Measurements from ENCODE around the gene HPCA.

HPCA gene

DNA sequence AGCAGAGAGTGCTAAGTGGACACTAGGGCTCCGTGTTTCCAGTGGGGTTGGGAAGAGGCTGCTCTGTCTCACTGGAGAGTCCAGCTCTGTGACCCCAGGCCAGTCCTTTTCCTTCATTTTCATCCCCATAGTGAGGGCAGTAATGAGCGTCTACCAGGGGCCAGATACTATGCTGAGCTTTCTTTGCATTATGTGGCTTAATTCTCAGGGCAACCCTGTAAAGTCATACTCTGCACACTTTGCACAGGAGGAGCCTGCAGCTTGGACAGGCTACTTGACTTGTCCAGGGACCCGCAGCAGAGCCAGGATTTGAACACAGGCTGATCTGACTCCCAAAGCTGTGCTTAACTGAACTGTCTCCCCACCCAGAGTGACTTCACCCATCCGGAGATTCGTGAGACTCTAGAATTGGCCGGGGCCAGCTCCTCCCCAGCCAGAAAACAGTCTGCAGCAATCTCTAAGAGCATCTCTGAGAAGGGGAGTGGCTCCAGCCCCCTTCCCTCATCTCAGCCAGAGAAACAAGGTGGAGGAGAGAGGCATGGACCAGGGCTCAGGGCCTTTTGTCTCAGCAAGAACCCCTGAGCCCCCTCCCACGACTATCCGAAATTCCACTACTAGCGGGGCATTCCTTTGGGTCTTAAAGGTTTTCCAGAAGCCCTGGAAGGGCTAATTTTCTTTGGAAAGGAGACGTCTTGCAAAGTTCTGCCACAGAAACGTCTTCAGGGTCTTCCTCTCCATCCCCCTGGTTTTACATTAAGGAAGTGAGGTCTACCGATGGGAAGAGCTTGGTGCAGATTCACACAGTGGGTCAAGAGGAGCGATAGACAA, 14.7 kb upstream of the HPCA start:
- DNase-seq: no peak

DNA sequence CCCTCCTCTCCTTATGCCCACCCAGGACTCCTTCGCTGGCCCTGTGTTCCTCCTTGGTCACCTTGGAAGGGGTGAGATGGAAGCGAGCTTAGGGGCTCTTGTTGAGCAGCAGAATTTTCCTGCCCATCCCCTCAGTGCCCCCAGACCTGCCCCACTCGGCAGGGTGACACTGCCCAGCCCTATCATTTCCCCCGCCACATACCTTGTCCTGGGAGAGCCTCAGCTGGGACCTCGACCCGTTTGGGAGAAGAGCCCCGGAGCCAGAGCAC, 14.2 kb upstream of the HPCA start:
- DNase-seq: no peak

DNA sequence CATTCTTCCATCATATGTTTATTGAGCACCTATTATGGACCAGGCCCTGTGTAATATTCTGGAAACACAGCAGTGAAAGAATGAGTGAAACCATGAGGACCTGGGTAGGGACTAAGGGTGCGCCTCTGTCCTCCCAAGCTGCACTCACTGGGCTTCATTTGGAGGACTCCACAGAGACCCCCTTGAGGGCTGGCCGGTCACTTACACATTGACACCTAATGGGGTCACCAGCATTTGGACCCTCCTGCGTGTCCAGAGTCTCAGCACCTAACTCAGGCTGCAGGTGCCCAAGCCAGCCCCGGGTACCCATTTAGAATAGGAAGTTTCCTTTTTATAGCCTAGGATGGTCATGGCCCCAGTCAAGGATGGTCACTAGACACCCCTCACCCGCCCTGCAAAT, 12.8 kb upstream of the HPCA start:
- no peak for DNase-seq

DNA sequence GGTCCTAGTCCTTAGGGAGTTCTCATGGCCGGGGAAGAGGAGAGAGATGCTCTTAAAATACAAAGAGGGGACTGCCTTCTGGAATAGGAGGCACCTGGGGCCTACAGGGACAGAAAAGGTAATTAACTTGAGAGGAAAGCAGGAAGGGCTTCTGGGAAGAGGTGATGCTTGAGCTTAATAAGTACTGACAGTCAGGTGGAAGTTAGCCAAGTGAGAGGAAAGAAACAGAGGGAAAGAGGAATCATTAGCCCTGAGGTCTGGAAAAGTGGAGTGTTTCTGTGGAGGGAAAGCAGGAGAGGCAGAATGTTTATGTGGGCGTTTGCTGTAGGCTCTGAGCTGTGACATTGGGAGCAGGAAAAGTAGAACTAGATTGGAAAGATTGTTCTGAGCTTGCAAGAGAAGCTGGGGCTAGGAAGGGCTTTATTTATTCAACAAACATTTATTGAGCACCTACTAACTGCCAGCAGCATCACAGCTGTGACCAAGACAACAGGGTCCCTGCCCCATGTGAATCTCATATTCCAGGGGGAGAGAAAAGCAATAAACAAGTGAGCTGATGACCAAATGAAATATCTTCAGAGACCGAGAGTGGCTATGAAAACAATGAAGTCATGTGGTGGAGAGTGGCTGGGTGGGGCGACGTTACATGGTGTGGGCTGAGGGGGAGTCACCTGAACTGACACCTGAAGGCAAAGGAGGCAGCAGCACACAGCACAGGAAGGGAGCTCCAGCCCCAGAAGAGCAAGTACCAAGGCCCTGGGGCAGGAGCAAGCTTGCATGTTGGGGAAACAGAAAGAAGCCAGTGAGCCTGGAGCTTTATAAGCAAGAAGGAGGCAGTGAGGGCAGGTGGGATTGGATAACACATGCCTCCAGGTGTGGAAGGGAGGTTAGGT, 11.2 kb upstream of the HPCA start:
- no peak for DNase-seq

DNA sequence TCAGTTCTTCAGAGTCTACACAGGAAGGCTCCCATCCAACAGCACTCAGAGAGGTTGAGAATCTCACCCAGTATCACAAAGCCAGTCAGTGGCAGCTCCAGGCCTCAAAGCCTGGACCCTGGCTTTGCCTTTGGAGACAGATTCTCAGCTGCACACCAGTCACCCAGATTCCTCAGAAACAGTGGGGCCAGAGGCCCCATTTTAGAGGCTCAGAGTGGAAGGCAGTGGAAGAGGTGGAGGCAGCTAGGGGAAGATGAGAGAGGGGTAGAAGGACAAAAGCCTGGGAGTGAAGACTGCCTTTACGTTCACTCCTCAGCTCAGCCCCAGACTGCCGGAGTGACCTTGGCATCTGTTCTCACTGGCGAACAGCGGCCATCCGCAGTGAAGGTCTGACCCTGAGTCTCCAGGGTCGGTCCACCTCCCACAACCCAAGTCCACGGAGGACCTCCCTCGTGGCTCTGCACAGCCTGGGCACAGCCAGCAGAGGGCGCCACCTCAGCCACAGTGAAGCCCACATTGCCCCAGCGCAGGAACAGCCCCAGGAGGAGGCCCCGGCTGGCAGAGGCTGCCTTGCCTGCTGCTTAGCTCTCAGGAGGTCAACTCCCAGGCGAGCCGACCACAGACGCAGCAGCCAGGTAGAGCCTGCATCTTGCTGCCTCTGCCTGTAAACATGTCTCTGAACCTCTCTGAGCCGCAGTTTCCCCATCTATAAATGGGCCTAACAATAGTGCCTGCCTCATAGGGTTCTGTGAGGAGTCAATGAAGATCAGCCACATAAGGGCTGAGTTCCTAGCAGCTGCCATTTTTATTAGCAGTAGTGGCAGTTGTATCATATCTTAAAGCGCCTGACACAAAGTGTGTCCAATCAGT, 9.7 kb upstream of the HPCA start:
- DNase-seq: peak; percentile 35 to 48

DNA sequence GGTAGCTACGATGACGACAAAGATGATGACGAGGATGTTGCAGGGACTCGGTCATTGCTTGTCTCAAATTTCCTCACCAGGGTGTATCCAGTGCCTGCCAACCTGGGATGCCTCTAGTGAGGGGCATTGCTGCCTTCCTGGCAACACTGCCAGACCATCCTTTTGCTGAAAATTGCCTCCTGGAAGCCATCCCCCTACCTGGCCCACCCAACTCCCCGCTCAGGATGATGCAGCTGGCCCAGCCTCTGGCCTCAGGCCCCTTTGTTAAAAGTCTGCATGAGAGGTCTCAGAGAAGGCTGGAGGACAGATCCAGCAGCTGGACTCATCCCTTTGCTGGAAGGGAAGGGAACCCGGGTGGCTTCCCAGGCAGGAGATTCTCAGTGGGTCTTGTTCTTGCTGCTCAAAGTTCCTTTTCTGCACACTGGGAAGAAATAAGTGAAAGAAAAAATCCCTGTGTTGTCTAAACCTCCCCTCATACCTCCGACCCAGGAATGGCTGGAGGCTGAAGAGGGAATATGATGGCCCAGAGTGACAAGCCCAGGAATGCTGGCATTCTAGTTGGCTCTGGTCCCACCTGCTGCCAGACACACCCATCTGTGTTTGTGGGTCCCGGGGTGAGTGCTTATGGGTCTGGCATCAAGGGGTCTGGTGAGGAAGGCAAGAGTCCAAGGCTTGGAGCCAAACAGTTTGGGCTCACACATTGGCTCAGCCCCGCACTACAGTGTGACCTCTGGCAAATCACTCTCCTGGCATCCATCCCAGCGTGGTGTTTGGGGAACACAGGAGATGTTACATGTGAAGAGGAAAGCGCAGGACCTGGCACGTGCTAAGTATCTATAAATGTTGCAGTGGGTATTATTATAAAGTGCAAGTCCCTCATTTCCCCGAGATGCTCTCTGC, 8.8 kb upstream of the HPCA start:
- DNase-seq: no peak

DNA sequence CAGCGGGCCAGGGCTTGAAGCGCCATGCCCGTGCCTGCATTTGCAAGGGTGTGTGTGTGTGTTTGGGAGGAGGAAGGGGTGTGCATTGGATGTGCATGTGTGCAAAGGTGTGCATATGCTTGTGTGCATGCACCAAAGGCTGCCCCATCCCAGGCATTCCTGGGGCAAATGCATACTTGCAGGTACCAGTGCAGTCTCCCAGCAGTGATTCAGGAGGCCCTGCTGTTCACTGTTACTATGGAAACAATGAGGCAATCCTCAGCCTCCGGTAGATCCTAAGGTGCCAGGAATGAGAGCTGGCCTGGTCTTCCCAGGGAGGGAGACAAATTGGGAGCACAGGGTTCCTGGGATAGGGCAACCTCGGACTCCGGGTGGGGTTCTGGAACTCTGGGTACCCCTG, 8.1 kb upstream of the HPCA start:
- no peak for DNase-seq

DNA sequence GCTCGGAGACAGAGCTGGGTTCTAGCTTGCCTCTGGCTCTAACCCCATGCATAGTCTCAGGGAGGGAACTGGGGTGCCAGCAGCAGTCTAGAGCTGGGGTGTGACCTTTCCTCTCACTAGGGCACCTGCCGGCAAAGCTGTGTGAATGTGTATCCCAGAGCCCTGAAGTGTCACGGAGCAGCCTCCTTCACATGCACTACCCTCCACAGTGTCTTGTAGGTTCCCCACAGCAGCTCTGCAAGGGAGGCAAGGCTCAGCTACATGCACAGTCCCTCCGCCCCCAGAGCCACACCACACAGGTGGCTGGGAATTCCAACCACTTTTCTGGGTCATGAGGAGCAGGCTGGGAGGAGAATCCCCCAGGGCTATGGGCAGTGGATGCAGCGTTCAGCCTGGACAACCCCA, 7.7 kb upstream of the HPCA start:
- DNase-seq: no peak

DNA sequence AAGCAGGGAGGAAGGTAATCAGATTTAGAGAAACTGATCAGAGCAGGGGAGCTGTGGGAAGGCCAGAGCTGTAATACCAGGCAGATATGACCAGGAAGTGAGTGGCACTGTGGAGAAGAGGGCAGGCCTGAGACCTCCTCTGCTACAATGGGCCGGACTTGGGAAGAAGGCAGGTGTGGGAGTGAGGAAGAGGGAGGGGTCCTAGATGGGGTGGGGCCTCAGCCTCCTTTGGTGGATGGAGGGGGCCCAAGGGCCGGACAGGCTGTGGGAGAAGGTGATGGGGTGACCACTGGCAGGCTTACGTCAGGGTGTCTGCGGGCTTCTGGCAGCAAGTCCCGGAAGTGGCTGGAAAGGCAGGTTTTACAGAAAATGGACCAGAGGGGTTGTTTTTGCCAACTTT, 5.0 kb upstream of the HPCA start:
- DNase-seq: no peak

DNA sequence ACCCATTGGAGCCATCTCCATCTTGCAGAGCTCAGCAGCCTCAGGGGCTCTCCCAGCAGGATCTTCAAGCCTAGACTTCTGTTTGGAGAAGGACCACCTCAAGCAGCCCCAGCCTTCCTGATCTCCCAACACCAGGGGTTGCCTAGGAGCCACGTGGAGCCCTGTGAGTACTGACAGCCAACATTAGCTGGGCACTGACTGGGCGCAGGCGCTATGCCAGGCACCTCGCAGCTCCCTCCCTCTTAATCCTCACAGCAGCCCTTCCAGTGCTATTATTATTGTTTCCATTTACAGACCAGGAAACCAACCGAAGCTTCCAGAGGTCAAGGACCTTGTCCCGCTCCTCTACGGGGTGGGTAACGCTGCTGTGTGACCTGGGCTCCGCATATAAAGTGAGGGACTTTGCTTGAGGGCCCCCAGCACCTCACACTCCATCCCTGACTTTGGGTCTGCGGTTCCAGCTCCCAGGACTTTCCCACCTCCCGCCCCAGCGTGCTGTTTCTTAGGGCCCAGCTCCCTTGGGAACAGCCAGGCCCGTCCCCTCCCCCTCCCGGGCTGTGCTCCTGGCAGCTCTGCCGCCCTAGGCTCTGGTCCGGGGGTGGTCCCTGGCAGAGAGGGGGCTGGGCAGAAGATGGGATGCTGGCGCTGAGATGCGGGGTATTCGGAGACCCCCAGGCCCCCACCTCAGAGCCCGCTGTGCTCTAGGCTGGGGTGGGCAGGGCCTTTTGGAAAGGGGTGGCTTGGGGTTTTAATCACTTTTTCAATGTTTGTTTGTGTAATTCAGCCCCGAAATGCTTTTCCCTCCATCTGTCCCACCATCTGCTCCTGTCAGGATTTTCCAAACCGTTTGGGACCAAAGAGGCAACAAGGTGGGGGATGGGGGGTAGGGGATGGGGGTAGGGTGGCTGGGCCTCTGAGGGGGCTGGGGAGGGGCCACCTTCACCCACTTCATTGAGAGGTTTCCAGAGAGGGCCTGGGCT, 4.1 kb upstream of the HPCA start:
- no peak for DNase-seq

DNA sequence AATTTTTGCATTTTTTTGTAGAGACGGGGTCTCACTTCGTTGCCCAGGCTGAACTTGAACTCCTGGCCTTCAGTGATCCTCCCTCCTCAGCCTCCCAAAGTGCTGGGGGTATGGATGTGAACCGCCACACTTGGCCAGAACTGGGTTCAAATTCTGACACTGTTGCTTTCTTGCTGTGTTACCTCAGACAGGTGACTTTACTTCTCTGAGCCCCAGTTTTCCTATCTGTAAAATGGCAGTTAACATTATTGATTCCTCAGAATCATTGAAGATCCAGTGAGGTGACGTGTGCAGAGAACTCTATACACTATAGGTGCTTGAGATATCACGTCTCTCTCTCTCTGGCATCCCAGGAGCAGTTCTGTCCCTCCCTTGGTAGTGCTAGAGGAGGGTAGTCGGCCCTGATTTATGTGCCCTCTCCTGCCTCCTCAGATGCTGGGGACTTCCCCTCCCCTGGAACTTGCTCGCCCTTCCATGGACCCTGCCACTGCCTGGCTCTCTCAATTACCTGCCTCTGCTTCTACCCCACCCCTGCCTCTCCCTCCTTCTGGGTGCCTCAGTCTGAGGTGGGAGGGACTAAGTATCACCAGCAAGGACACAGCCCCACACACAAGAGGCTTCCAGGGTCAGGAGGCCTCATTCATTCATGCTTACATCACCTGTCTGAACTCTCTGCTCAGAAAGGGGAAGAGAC, 2.8 kb upstream of the HPCA start:
- no peak for DNase-seq

DNA sequence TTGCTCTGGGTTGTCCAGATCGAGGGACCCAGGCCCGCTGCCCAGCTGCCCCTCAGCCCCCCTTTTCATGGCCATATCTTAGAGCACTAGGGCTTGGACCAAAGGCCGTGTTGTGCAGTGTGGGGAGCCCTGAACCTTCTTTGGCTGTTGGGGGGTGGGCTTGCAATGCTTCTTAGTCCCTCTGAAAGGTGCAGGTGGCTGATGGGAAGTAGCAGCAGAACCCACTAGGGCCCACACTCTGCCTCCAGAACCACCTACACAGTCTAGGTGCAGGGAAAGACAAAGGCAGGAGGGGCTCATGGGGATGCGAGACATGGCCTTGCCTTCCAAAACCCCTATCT, 2.3 kb upstream of the HPCA start:
- no peak for DNase-seq

DNA sequence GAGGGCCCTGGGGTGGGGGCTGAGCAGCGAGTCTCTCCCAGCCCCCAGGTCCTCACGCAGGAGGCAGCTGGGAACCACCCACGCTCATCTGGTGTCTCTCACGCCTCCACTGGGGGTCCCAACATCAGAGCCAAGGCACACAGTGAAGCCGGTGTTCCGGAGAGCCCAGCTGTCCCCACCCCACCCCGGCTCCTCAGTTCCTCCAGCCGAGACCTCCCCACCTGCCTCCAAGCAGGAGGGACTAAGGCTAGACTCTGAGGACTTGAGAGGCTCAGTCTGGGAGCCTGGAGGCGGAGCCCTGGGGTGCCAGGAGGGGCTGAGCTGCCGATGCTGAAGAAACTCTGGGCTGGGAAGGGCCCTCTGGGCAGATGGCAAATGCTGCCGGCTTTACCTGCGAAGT, 1.6 kb upstream of the HPCA start:
- no peak for DNase-seq

DNA sequence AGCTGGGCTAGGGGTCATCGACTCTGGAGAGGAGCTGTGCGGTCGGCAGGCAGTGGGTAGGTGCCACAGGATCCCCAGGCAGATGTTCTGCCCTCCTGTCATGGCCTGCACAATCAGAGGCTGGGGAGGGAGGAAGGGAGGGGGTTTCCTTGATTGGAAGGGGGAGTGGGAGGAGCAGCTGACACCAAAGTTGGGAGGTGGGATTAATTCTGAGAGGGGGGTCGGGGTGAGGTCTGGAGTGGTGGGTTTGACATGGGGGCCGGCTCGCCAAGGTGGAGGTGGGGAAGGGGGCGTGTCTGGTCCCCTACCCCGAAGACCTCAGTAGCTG, 651 bp upstream of the HPCA start:
- DNase-seq: no peak

DNA sequence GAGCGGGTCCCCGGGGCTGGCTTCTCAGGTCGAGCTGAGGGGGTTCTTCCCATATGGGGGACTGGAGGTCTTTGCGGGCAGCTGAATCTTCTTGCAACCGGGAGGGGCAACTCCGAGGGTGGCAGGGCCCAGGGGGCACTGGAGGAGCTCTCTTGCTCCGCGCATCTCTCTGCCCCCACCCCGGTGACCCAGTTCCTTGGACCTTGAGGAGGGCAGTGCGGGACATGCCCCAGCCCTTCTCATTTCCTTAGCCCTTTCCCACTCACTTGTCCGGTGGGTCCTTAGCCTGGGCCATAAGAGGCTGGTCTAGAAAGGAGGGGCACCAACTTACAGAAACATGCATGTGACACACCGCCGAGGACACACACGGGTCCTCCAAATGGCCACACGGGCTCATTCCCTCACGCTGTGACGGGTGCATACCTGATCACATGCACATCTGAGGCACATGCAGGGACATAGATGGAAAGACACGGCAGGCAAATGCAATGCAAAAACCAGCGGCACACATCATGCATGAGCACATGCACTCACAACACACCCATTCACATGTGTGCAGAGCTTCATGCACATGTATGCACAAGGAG, 630 bp downstream of the HPCA start:
- DNase-seq: no peak

DNA sequence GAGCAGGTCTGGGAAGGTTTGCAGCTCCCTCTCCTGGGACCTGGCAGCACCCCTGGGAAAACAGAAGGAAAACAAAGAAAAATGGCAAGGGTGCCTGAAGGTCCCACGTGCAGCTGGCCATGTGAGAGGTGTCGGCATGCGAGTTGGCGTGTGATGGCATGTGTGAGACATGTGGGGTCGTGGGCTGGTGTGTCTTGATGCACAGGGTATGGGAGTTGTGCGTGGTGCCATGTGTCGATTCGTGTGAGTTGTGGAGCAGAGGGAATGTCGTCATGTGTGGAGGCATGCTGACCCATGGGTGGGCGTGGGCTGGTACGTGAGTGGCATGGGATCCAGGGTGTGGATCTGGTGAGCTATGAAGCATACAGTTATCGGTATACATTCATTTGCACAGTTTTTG, 1.3 kb downstream of the HPCA start:
- no peak for DNase-seq

DNA sequence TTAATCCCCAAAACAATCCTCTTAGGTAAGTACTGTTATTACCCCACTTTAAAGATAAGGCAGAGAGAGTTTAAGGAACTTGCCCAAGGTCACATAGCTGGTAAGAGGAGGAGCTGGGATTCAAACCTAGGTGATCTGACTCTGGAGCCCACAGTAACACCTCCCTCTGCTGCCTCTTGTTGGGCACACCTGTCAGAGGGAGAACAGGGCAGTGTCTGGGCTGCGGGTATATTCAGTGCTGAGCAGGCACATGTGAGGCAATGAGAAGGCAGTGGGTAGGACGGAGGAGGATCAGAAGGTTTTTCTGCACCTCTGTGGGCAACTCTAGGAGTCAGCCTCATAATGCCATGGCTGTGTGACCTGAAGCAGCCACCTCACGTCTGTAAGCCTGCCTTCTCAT, 1.8 kb downstream of the HPCA start:
- DNase-seq: no peak

DNA sequence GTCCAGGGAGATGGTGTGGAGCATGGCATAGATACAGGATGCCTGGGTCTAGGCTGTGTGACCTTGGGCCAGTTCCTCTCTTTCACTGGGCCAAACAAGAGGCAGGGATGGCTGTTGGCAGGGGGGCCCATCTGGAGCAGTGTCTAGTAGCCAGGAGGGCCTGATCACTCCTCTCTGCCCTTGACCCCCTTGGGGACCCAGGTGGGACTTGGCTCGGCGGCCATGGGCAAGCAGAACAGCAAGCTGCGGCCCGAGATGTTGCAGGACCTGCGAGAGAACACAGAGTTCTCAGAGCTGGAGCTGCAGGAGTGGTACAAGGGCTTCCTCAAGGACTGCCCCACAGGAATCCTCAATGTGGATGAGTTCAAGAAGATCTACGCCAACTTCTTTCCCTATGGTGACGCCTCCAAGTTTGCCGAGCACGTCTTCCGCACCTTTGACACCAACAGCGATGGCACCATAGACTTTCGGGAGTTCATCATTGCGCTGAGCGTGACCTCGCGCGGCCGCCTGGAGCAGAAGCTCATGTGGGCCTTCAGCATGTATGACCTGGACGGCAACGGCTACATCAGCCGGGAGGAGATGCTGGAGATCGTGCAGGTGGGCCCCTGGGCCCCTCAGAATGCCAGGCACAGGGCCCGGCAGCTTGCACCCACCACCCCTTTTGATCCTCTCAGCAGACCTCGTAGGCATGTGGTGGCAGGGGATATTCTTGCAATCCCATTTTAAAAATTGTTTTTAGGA, 2.6 kb downstream of the HPCA start:
- DNase-seq: no peak

DNA sequence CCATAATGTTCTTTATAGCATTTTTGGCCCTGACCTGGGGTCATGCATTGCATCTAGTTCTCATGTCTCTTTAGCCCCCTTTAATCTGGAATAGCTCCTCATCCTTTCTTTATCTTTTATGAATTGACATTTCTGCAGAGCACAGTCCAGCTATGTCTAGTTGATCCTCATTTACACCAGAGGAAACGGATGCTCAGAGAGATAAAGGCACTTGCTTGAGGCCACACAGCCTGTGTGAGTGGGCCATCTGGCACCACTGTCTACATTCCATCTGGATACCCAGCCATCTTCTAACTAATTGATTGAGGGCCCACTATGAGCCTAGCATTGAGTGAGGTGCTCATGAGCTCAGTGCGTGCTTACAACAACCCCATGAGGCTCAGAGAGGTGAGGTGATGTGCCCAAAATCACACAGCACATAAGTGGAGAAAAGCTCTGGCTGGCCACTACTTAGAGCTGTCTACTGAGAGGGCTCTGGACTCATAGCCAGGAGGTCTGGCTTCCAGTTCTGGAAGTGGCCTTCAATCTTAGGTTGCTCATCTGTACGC, 3.5 kb downstream of the HPCA start:
- no peak for DNase-seq

All from bone marrow (tissue), 2 donors.